Neural cell (in vitro differentiated cells): ENCODE measurements around the gene IL4I1. TPM values are rescaled to one million over a fixed set of nuclear protein-coding genes. Genes with fewer than 3 reads are reported as not detected.

Source experiments
- H2AFZ ChIP-seq: fragments of 200-600, 300-800 bp; sonication (generic), shearing (Covaris generic); 2 replicates; pipeline ENCODE4 v1.6.0; 2014; ENCODE audit warnings: low read depth, mild to moderate bottlenecking, antibody characterized with exemption, low read length, moderate library complexity
- H3F3A ChIP-seq: fragments of 200-600 bp; shearing (Covaris generic); 2 replicates; pipeline ENCODE4 v1.6.1; 2016; ENCODE audit warnings: mild to moderate bottlenecking, moderate library complexity, mixed read lengths, antibody characterized with exemption, low read length; ENCODE audit not compliant: insufficient read depth, poor library complexity, severe bottlenecking
- H3K27ac ChIP-seq: fragments of 200-600, 300-800 bp; sonication (generic), shearing (Covaris generic); 2 replicates; pipeline ENCODE4 v1.5.1; 2014; ENCODE audit warnings: mild to moderate bottlenecking, low read length, moderate library complexity
- H3K27me3 ChIP-seq: fragments of 300-800, 200-600 bp; sonication (generic), shearing (Covaris generic); 2 replicates; pipeline ENCODE4 v1.6.0; 2014; ENCODE audit warnings: mild to moderate bottlenecking, low read depth, low read length, moderate library complexity; ENCODE audit not compliant: insufficient read depth
- H3K36me3 ChIP-seq: fragments of 300-800, 200-600 bp; sonication (generic), shearing (Covaris generic); 2 replicates; pipeline ENCODE4 v1.5.1; 2014; ENCODE audit warnings: mild to moderate bottlenecking, antibody characterized with exemption, low read length, moderate library complexity; ENCODE audit not compliant: insufficient read depth
- H3K4me2 ChIP-seq: fragments of 300-800, 200-600 bp; sonication (generic), shearing (Covaris generic); 2 replicates; pipeline ENCODE4 v1.6.0; 2014; ENCODE audit warnings: mild to moderate bottlenecking, low read length
- H3K4me3 ChIP-seq: fragments of 300-800, 200-600 bp; sonication (generic), shearing (Covaris generic); 2 replicates; pipeline ENCODE4 v1.5.1; 2014; ENCODE audit warnings: mild to moderate bottlenecking, low read length, moderate library complexity
- H3K79me2 ChIP-seq: fragments of 200-600 bp; shearing (Covaris generic); replicated peaks from 2 replicates; pipeline ENCODE4 v1.6.0; 2014; ENCODE audit warnings: mild to moderate bottlenecking, low read length, moderate library complexity; ENCODE audit not compliant: insufficient read depth
- H3K9ac ChIP-seq: fragments of 300-800, 200-600 bp; sonication (generic), shearing (Covaris generic); 2 replicates; pipeline ENCODE4 v1.6.1; 2016; ENCODE audit warnings: mild to moderate bottlenecking, low read length, mixed read lengths
- H3K9me2 ChIP-seq: fragments of 200-600 bp; shearing (Covaris generic); 2 replicates; pipeline ENCODE4 v1.6.1; 2016; ENCODE audit warnings: mild to moderate bottlenecking, low read length, mixed read lengths; ENCODE audit not compliant: insufficient read depth
- H3K9me3 ChIP-seq: fragments of 200-600, 300-800 bp; sonication (generic), shearing (Covaris generic); 2 replicates; pipeline ENCODE4 v1.6.1; 2016; ENCODE audit warnings: mild to moderate bottlenecking, mixed run types, low read length, moderate library complexity, mixed read lengths
- H4K20me1 ChIP-seq: fragments of 200-600 bp; shearing (Covaris generic); 2 replicates; pipeline ENCODE4 v1.6.1; 2016; ENCODE audit warnings: mild to moderate bottlenecking, mixed run types; ENCODE audit not compliant: insufficient read depth
- EP300 ChIP-seq: fragments of 450-650 bp; conservative IDR thresholded peaks from 2 replicates; pipeline ENCODE4 v1.6.1; 2014; ENCODE audit warnings: antibody characterized with exemption, mild to moderate bottlenecking, moderate library complexity; ENCODE audit not compliant: poor library complexity, severe bottlenecking
- EZH2 ChIP-seq: fragments of 200-600, 300-800 bp; shearing (Covaris generic), sonication (generic); IDR thresholded peaks from 2 replicates; pipeline ENCODE4 v1.6.1; 2014; ENCODE audit warnings: antibody characterized with exemption, low read length, borderline replicate concordance, mild to moderate bottlenecking; ENCODE audit not compliant: insufficient read depth, poor library complexity, severe bottlenecking
- MXI1 ChIP-seq: fragments of 450-650 bp; conservative IDR thresholded peaks from 2 replicates; pipeline ENCODE4 v1.6.1; 2014; ENCODE audit warnings: antibody characterized with exemption, mild to moderate bottlenecking; ENCODE audit not compliant: poor library complexity, severe bottlenecking
- POLR2AphosphoS5 ChIP-seq: IDR thresholded peaks from 2 replicates; pipeline ENCODE4 v1.6.1; 2012
- RAD21 ChIP-seq: fragments of 450-650 bp; conservative IDR thresholded peaks from 2 replicates; pipeline ENCODE4 v1.6.1; 2014; ENCODE audit warnings: antibody characterized with exemption, mild to moderate bottlenecking, moderate library complexity
- SMC3 ChIP-seq: fragments of 450-650 bp; conservative IDR thresholded peaks from 2 replicates; pipeline ENCODE4 v1.6.1; 2014; ENCODE audit warnings: antibody characterized with exemption, mild to moderate bottlenecking, moderate library complexity; ENCODE audit not compliant: poor library complexity
- TAF1 ChIP-seq: IDR thresholded peaks from 2 replicates; pipeline ENCODE4 v1.6.1; 2012; ENCODE audit warnings: low read depth
- polyA plus RNA-seq: library from polyadenylated mRNA; depleted of rRNA; stranded (reverse); fragments of >200 nt; gene quantifications from 2 replicates; pipeline ENCODE4 v1.2.3, GENCODE V29; 2014
- TF ChIP-seq, protein P1 (sequence below): fragments of 450-650 bp; IDR thresholded peaks from 2 replicates; pipeline ENCODE4 v1.5.1; 2014; ENCODE audit warnings: antibody characterized with exemption, mild to moderate bottlenecking, moderate library complexity; ENCODE audit not compliant: poor library complexity, severe bottlenecking
- TF ChIP-seq, protein P2 (sequence below): IDR thresholded peaks from 2 replicates; pipeline ENCODE4 v1.6.1; 2012; ENCODE audit warnings: borderline replicate concordance

Gene IL4I1
- polyA plus RNA-seq, 1 donor from 2014 or later: not detected

DNA sequence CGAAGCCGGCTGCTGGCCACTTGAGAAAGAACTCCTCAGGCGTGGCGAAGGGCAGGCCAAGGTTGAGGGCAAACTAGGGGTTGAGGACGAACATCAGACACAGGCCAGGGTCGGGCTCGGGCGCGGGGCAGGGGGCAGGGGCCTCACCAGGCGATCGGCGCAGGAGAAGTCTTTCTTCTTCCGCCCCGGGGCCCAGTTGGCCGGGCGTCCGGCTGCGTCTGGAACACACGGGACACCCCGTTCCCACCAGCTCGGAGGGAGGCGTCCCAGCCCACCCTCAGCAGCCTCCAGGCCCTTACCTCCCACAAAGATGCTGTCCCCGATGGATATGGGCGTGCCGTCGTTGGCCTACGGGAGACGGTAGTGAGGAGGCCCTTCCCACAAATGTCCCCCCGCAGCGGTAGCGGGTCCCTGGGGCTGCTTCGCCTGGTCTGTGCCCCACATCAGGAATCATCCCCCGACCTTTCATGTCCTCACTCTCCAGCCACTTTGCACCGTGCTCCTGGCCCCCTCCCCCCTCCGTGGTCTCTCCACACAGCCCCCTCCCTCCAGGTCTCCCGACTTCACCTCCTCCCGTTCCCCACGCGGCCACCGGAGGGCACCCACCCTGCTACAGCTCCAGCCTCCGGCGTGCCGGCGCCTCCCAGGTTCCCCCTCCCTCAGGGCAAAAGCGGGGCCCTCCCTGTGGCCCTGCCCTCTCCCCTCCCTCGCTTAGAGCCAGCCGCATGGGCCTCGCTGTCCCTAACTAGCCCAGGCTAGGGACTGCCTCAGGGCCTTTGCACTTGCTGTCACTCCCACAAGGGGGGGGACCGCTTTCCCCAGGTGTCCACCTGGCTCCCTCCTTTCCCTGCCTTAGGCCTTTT, 34.1 kb downstream of the IL4I1 start:
- Histone ChIP-seq H3K36me3 (no peaks in the 10 kb centered on the region), H3K79me2 (peaks cover 22% of the 10 kb centered on the region), H3K27me3 (no peaks in the 10 kb centered on the region), H3K27ac (no peak overlapping the region), H3K4me3 (no peak overlapping the region), H3K4me2 (no peak overlapping the region), H3K9me2 (no peaks in the 10 kb centered on the region), H2AFZ (no peak overlapping the region), H3K9me3 (no peaks in the 10 kb centered on the region), H3K9ac (no peak overlapping the region), H4K20me1 (peaks cover 2% of the 10 kb centered on the region), H3F3A (no peaks in the 10 kb centered on the region)
- TF ChIP-seq EP300 (no peak), MXI1 (no peak), SMC3 (no peak), RAD21 (no peak), TAF1 (no peak)
- TF ChIP-seq, protein P1, sequence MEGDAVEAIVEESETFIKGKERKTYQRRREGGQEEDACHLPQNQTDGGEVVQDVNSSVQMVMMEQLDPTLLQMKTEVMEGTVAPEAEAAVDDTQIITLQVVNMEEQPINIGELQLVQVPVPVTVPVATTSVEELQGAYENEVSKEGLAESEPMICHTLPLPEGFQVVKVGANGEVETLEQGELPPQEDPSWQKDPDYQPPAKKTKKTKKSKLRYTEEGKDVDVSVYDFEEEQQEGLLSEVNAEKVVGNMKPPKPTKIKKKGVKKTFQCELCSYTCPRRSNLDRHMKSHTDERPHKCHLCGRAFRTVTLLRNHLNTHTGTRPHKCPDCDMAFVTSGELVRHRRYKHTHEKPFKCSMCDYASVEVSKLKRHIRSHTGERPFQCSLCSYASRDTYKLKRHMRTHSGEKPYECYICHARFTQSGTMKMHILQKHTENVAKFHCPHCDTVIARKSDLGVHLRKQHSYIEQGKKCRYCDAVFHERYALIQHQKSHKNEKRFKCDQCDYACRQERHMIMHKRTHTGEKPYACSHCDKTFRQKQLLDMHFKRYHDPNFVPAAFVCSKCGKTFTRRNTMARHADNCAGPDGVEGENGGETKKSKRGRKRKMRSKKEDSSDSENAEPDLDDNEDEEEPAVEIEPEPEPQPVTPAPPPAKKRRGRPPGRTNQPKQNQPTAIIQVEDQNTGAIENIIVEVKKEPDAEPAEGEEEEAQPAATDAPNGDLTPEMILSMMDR: no peak

DNA sequence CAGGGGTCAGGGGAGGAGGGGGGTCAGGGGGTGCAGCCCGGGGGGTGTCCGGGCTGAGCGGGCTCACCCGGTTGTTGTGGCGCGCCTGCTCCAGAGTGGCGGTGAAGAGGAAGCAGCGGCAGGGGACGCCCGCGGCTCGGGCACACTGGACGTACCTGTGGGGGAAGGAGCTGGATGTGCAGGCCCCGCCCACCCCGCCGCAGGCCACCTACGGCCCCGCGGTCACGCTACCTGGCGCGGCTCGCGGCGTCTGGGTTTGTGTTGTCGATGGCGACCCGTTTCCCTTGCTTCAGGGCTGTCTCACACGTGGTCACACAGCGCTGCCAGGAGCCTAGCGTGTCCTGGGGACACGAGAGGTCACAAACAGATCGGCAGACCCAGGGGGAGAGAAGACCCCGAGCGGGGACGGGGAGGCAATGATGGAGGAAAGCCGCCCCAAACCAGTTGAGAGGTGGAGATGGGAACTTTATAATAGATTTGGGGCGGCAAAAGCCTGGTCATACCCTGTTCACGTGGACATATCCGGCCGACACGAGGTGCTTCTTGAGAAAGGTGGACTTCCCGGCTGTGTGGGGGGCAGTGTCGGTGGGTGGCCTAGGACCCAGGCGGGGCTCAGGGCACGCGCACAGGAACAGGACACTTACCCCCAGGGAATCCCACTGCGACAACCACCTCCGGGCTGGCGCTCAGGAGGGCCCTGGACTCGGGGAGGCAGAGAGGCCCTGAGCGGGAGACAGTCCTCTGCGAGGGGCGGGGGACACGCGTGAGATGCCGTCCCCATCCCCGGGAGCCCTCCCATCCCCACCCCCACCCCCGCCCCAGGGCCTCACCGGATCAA, 34.9 kb downstream of the IL4I1 start:
- Histone ChIP-seq H4K20me1 (peaks cover 10% of the 10 kb centered on the region), H3K4me2 (no peak overlapping the region), H3K9me2 (no peaks in the 10 kb centered on the region), H2AFZ (no peak overlapping the region), H3K27me3 (no peaks in the 10 kb centered on the region), H3K9ac (no peak overlapping the region), H3K79me2 (peaks cover 22% of the 10 kb centered on the region), H3K9me3 (no peaks in the 10 kb centered on the region), H3K27ac (no peak overlapping the region), H3F3A (no peaks in the 10 kb centered on the region), H3K4me3 (no peak overlapping the region), H3K36me3 (no peaks in the 10 kb centered on the region)
- TF ChIP-seq EP300: no peak
- no peak for TF ChIP-seq RAD21
- TF ChIP-seq EZH2: no peak
- TF ChIP-seq, protein P2, sequence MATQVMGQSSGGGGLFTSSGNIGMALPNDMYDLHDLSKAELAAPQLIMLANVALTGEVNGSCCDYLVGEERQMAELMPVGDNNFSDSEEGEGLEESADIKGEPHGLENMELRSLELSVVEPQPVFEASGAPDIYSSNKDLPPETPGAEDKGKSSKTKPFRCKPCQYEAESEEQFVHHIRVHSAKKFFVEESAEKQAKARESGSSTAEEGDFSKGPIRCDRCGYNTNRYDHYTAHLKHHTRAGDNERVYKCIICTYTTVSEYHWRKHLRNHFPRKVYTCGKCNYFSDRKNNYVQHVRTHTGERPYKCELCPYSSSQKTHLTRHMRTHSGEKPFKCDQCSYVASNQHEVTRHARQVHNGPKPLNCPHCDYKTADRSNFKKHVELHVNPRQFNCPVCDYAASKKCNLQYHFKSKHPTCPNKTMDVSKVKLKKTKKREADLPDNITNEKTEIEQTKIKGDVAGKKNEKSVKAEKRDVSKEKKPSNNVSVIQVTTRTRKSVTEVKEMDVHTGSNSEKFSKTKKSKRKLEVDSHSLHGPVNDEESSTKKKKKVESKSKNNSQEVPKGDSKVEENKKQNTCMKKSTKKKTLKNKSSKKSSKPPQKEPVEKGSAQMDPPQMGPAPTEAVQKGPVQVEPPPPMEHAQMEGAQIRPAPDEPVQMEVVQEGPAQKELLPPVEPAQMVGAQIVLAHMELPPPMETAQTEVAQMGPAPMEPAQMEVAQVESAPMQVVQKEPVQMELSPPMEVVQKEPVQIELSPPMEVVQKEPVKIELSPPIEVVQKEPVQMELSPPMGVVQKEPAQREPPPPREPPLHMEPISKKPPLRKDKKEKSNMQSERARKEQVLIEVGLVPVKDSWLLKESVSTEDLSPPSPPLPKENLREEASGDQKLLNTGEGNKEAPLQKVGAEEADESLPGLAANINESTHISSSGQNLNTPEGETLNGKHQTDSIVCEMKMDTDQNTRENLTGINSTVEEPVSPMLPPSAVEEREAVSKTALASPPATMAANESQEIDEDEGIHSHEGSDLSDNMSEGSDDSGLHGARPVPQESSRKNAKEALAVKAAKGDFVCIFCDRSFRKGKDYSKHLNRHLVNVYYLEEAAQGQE: no peak
- no peak for TF ChIP-seq SMC3
- no peak for TF ChIP-seq POLR2AphosphoS5
- TF ChIP-seq, protein P1: no peak
